ENCODE data around the gene CCDC150.

DNA sequence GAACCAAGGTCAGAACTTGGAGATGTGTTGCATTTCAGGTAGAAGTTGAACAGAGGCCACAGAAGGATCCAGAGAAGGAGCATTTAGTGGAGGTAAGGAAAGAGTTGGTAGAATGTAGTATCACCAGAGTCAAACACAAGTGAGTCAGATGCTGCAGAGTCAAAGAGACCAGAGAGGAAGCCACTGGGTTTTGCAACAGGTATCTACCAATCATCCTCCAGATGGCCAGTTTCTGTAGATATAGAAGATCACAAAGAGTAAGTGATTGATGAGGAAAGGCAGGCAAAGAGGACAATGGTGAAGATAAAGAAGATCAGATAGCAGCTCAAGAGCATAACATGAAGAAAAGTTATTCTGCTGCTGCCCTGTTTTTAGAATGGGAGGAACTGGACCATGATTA lies 84.1 kb downstream of the CCDC150 start:
- TF ChIP-seq CTCF (IDR thresholded peaks at IDR 0.05), result no peak
- no peak for TF ChIP-seq POLR2AphosphoS5 (IDR thresholded peaks at IDR 0.05; ENCODE audit: low read depth, low read length)

All from Panc1 (cell line).